Measurements from ENCODE around the gene ALLC.

The ALLC gene

DNA sequence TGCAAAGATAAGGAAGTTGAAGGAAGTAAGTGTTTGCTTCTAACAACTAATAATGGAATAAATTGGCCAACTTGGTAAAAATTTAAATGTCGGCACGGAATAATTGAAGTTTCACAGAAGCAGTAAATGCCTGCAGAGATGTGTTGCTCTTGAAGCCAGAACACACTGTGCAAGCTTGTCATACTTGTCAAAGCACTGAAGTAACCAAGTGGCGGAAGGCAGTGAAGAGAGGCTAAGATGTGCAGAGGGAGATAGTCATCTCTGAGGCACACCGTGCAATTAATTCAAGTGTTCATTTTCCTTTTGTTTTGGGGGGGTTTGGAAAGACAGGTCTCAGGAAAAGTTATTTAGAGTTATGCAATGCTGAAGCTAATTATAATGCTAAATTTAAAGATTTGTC, 50.6 kb downstream of the ALLC start:
- CTCF ChIA-PET, result interaction anchor here (0.6 kb wide), 1 partner anchor 838 kb away, joined by 3 read pairs; no protein-coding TSS in a partner anchor
- H3K27me3 Mint-ChIP-seq, result peaks cover 24% of the 10 kb centered on the region
- no peaks in the 10 kb centered on the region for H3K36me3 Mint-ChIP-seq
- no peak for DNase-seq
- no peak overlapping the region for H3K4me3 Mint-ChIP-seq
- no peaks in the 10 kb centered on the region for H3K4me1 Mint-ChIP-seq
- H3K9me3 Mint-ChIP-seq, result no peaks in the 10 kb centered on the region
- H3K27ac Mint-ChIP-seq, result no peak overlapping the region

DNA sequence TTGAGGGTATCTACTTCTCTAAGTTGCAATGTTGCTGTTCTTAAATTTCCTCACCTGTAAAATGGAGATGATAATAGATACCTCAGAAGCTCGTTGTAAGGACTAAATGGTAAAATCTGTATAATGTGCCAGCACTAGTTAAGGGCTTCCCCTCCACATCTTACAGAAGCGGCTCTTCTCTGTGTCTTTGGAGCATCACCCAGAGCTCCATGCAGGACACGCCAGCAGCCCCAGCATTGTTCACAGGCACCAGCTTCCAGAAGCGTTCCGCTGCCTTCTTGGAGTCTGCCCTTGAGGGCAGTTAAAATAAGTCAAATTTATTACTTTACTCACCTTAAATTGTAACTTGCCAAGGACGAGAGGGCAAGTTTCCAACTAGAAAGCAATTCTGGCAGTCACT, 51.2 kb downstream of the ALLC start:
- no peaks in the 10 kb centered on the region for H3K9me3 Mint-ChIP-seq
- no peak for DNase-seq
- CTCF ChIA-PET, result no interaction called here
- no peaks in the 10 kb centered on the region for H3K36me3 Mint-ChIP-seq
- peaks cover 21% of the 10 kb centered on the region for H3K27me3 Mint-ChIP-seq
- no peak overlapping the region for H3K27ac Mint-ChIP-seq
- H3K4me3 Mint-ChIP-seq, result no peak overlapping the region
- H3K4me1 Mint-ChIP-seq, result no peaks in the 10 kb centered on the region

DNA sequence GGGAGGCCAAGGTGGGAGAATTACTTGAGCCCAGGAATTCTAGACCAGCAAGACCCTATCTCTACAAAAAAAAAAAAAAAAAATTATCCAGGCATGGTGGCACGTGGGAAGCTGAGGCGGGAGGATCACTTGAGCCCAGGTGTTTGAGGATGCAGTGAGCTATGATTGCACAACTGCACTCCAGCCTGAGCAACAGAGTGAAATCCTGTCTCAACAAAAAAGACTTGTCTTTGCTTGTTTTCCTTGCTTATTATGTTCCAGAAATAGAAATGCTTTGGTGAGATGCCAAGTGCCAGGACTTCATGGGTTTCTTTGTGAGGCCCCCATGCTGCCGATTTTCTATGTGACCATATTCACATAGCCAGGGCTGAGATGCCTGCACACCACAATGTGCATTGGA, 54.4 kb downstream of the ALLC start:
- Mint-ChIP-seq H3K9me3 (no peaks in the 10 kb centered on the region), H3K36me3 (no peaks in the 10 kb centered on the region), H3K4me3 (no peak overlapping the region), H3K27ac (no peak overlapping the region), H3K4me1 (no peaks in the 10 kb centered on the region), H3K27me3 (peaks cover 12% of the 10 kb centered on the region)
- CTCF ChIA-PET, result no interaction called here
- no peak for DNase-seq

DNA sequence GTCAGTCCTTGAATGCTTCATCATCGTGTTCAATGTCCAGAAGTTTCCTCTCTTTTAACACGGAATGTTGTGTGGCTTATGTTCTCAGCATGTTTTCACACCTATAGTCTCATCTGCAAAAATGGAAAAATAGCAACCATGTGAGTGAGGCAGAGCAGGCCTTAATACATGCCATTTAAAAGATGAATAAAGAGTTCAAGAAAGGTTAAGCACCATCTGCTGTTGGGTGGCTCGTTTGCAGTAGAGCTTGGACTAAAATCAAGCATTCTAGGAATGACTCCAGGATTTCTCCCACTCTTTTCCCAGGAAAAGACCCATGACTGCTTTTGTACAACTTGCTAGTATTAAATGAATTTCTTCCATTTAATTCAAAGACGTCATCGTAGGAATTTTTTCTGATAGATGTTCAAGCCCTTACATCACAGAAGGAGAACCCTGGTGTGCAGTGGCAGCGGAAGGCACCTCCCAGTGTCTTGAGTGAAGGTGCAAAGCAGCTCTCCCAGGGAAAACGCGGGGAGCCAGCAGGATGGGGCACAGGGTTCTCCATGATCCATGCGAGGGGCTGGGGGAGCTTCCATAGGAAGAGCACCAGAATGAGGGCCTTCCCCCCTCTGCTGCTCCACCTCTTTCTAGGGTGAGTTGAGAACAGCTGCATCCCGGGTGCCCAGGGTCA, 55.0 kb downstream of the ALLC start:
- CTCF ChIA-PET, result interaction anchor here (0.9 kb wide), 1 partner anchor 10 kb away, joined by 3 read pairs; the partner anchor contains the start of gene DCDC2C
- Mint-ChIP-seq H3K9me3 (no peaks in the 10 kb centered on the region), H3K4me3 (no peak overlapping the region), H3K36me3 (no peaks in the 10 kb centered on the region), H3K27me3 (peaks cover 6% of the 10 kb centered on the region), H3K27ac (no peak overlapping the region), H3K4me1 (no peaks in the 10 kb centered on the region)
- no peak for DNase-seq

DNA sequence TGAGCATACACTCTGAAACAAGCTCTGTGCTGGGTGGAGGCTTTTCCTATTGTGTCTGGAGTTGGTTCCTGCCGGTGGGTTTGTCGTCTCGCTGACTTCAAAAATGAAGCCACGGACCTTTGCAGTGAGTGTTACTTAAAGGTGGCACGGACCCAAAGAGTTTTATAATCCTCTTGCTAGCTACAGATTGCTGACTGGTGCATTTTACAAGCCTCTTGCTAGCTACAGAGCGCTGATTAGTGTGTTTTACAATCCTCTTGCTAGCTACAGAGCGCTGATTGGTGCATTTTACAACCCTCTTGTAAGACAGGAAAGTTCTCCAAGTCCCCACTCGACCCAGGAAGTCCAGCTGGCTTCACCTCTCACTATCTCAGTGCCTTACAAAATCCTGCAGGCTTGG, 60.7 kb downstream of the ALLC start:
- Mint-ChIP-seq H3K4me3 (no peak overlapping the region), H3K9me3 (no peaks in the 10 kb centered on the region), H3K27me3 (no peaks in the 10 kb centered on the region), H3K36me3 (no peaks in the 10 kb centered on the region), H3K4me1 (no peaks in the 10 kb centered on the region), H3K27ac (no peak overlapping the region)
- CTCF ChIA-PET, result no interaction called here
- DNase-seq, result no peak

DNA sequence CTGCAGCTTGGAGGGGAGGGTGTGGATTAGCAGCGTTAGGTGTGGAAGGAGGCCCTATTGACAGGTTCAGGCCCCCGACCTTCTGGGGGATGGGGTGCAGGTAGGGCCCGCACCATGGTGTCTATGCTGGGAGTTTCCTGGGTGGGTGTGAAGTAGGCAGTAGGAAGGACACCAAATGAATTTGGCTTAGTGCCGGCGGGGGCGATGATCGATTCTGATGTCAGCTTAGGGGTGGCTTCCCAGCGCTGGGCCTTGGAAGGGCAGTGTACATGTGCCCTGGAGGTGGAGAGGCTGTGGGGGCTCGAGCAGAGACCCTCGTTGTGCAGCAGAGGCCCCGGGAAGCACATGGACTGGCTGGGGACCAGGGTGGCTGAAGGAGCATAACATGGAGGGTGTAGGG, 67.0 kb downstream of the ALLC start:
- no peaks in the 10 kb centered on the region for H3K36me3 Mint-ChIP-seq
- no peak for DNase-seq
- peaks cover 7% of the 10 kb centered on the region for H3K27me3 Mint-ChIP-seq
- no peaks in the 10 kb centered on the region for H3K4me1 Mint-ChIP-seq
- H3K9me3 Mint-ChIP-seq, result no peaks in the 10 kb centered on the region
- CTCF ChIA-PET, result no interaction called here
- H3K27ac Mint-ChIP-seq, result no peak overlapping the region
- H3K4me3 Mint-ChIP-seq, result no peak overlapping the region

DNA sequence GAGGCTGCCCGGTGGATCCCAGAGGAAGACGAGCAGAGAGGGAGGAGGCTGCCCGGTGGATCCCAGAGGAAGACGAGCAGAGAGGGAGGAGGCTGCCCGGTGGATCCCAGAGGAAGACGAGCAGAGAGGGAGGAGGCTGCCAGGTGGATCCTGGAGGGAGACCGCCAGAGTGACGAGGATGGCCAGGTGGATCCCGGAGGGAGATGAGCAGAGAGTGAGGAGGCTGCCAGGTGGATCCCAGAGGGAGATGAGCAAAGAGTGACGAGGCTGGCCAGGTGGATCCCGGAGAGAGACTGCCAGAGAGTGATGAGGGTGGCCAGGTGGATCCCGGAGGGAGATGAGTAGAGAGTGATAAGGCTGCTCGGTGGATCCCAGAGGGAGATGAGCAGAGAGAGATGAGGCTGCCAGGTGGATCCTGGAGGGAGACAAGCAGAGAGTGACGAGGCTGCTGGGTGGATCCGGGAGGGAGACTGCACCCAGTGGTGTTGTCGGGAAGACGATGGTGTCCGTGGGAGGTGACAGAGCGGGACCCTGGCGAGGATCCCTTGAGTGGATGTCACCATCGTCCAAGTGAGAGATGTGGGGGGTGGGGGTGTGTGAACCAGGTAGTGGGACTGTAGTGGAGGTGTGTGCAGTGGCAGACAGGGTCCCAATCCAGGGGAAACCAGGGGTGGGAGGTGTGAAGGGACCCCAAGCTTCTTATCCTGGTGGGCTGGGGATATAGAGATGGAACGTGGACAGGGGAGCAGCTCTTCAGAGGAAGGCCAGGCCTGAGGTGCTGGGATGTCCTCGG, 67.7 kb downstream of the ALLC start:
- Mint-ChIP-seq H3K4me1 (no peaks in the 10 kb centered on the region), H3K4me3 (no peak overlapping the region), H3K9me3 (no peaks in the 10 kb centered on the region), H3K27me3 (peaks cover 7% of the 10 kb centered on the region), H3K27ac (no peak overlapping the region), H3K36me3 (no peaks in the 10 kb centered on the region)
- CTCF ChIA-PET, result interaction anchor here (2.4 to 4.5 kb wide), 2 partner anchors 55 to 58 kb away, joined by 7 to 60 read pairs; no protein-coding TSS in a partner anchor
- DNase-seq, result no peak

DNA sequence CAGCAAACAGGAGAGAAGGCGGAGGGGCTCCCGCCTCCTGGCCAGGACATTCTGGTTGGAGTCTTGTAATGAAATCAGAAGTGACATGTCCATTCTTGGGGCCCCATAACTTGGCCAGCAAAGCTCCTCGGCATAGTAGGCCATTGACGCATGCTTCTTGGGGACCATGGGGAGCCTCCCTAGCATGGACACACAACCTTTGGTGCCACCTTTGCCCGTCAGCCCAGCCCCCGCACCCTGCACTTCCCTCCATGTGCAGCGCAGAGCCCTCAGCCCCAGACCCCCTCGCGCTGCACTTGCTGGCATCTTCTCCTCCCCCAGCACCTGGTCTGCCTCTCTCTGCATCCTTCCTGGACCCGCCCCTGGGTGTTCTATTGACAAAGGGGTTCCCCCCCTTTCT, 68.5 kb downstream of the ALLC start:
- H3K4me3 Mint-ChIP-seq, result no peak overlapping the region
- CTCF ChIA-PET, result interaction anchor here (0.6 to 4.5 kb wide), 5 partner anchors 35 to 822 kb away, joined by 3 to 60 read pairs (median 4); no protein-coding TSS in a partner anchor
- no peak for DNase-seq
- H3K27me3 Mint-ChIP-seq, result peaks cover 7% of the 10 kb centered on the region
- no peaks in the 10 kb centered on the region for H3K4me1 Mint-ChIP-seq
- H3K36me3 Mint-ChIP-seq, result no peaks in the 10 kb centered on the region
- H3K9me3 Mint-ChIP-seq, result no peaks in the 10 kb centered on the region
- no peak overlapping the region for H3K27ac Mint-ChIP-seq

DNA sequence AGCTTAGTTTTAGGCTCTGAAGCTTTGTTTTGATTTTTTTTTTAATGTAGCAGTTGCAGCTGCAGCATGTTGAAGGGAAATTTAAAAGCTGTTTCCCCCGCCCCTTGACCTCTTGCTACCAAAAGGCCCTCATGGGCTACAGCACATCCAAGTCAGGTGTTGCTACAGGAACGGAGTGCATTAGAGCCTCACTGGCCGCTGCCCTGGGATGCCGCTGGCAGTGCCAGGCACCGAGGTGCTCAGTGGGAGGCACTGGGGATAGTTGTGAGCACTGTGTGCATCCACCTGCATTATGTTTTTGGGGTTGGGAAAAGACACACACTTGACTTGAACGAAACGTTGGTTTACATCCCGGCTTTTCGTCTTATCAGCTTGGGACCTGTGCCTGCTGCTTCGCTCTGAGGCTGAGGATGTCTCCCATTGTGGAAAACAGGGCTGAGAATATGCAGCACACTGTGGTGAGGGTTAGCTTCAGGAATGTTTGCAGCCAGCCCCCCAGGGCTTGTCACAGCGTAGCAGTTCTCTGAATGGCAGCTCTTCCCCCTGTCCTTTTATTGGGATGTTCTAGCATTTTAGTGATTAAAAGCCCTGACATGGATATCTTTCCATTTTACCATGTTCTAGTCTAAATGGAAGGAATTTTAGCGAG, 69.5 kb downstream of the ALLC start:
- CTCF ChIA-PET, result interaction anchor here (0.6 to 4.5 kb wide), 16 partner anchors 13 to 821 kb away, joined by 3 to 60 read pairs (median 4); no protein-coding TSS in a partner anchor
- H3K36me3 Mint-ChIP-seq, result no peaks in the 10 kb centered on the region
- DNase-seq, result no peak
- no peaks in the 10 kb centered on the region for H3K9me3 Mint-ChIP-seq
- peaks cover 7% of the 10 kb centered on the region for H3K27me3 Mint-ChIP-seq
- H3K4me1 Mint-ChIP-seq, result no peaks in the 10 kb centered on the region
- no peak overlapping the region for H3K27ac Mint-ChIP-seq
- H3K4me3 Mint-ChIP-seq, result no peak overlapping the region

DNA sequence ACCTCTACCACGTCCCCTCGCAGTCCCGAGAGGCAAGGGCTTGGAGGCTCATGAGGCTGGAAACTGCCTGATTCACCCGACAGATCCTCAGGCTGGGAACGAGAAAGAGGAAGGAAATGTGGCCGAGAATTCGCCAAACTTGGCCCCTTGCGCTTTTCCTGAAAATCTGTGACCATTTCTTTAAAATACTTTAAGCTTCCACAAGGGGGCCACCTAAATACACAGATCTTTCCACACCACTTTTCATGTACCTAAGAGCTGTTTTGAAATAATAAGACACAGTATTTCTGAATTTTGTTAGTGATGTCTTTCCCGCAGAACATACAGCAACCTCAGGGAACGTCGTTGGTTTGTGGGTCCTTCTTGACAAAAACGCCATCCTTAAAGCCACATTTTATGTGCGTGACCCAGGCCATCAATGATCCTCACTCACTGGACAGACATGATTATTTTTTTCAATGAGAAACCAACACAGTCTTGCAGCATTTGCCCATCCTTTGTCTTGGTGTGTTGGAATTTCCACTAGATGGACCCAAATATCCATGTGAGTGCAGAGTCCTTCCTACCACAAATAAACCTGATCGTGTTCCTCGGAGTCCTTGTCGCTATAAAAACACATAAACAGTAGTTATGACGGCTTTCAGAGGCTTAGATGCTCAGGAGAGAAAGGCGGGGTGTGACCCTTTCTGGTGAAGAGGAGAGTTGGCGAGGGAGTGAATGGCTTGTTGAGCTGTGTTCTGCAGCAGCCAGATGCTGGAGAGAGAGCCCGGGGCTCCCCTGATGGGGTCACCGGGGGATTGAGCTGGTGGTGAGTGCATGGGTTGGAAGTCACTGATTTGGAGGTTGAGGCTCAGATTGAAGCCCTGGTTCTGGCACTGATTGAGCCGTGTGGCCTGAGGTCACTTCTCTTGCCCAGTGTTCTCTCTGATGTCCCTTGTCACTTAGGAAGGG, 70.4 kb downstream of the ALLC start:
- CTCF ChIA-PET, result interaction anchor here (0.7 to 4.5 kb wide), 16 partner anchors 12 to 371 kb away, joined by 3 to 60 read pairs (median 4); no protein-coding TSS in a partner anchor

DNA sequence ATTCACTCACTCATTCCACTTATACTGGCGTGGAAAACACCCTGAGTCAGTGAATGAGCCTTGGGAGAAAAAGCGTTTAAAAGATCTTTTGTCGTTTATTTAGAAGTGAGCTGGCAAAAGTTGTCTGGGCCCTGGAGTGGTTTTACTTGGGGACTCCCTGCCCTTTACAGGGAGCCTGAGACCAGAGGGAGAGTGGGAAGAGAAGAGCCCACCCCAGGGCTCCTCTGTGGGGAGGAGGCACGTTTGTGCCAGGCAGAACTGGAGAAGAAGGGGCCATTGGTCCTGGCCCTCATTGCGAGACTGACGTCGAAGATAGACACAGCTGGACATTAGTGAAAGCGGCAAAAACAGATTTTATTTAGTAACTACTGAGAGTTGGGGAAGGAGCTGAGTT, 71.1 kb downstream of the ALLC start:
- DNase-seq, result no peak
- Mint-ChIP-seq H3K27ac (no peak overlapping the region), H3K9me3 (no peaks in the 10 kb centered on the region), H3K27me3 (peaks cover 7% of the 10 kb centered on the region), H3K4me3 (no peak overlapping the region), H3K4me1 (no peaks in the 10 kb centered on the region), H3K36me3 (no peaks in the 10 kb centered on the region)
- CTCF ChIA-PET, result interaction anchor here (2.0 to 4.5 kb wide), 4 partner anchors 11 to 96 kb away, joined by 5 to 60 read pairs (median 8); no protein-coding TSS in a partner anchor

More for the DNA sequence above, 70.4 kb downstream of the ALLC start:
- H3K36me3 Mint-ChIP-seq, result no peaks in the 10 kb centered on the region
- H3K27me3 Mint-ChIP-seq, result peaks cover 7% of the 10 kb centered on the region
- H3K9me3 Mint-ChIP-seq, result no peaks in the 10 kb centered on the region
- H3K4me1 Mint-ChIP-seq, result no peaks in the 10 kb centered on the region
- H3K27ac Mint-ChIP-seq, result no peak overlapping the region
- DNase-seq, result no peak
- no peak overlapping the region for H3K4me3 Mint-ChIP-seq

DNA sequence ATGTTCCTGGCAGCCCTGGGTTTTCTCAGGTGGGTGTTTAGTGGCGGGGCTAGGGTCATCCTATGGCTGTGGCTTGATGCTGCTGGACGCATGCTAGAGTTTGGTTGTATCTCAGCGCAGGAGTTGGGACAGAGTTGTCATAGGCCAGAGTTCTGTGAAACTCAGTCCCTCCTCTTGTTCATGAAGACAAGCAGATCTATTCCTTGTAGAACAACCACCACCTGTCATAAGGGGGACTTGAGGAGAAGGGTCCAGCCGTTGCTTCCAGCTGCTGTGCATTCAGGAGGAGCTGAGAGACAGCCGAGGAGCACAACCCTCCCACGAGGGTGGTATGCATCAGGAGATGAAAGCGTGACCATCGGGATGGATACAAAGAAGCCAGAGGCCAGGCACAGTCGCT, 71.8 kb downstream of the ALLC start:
- Mint-ChIP-seq H3K4me1 (no peaks in the 10 kb centered on the region), H3K4me3 (no peak overlapping the region), H3K9me3 (no peaks in the 10 kb centered on the region), H3K27me3 (peaks cover 7% of the 10 kb centered on the region), H3K36me3 (no peaks in the 10 kb centered on the region), H3K27ac (no peak overlapping the region)
- CTCF ChIA-PET, result interaction anchor here (2.0 to 4.5 kb wide), 2 partner anchors 10 to 51 kb away, joined by 5 to 60 read pairs; no protein-coding TSS in a partner anchor
- no peak for DNase-seq

DNA sequence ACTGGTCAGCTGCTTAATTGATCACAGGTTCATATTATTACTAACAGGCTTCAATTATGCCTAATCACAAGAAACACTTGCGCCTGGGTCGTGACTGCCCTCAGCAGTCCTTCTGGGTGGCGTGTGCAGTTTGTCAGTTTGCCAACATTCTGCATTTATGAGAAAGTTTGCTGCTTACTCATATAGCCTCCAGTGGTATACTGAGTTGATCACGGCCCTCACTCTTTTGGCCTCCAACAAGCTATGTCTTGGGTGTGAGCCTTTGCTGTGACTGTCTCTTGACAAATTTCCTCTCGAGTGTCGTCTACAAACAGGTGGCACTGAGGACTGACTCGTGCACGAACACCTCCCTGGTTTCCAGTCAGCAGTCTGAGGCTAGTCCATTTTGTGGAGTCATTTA, 72.6 kb downstream of the ALLC start:
- Mint-ChIP-seq H3K27ac (no peak overlapping the region), H3K4me1 (no peaks in the 10 kb centered on the region), H3K4me3 (no peak overlapping the region), H3K9me3 (no peaks in the 10 kb centered on the region), H3K36me3 (no peaks in the 10 kb centered on the region), H3K27me3 (peaks cover 6% of the 10 kb centered on the region)
- CTCF ChIA-PET, result interaction anchor here (0.6 to 2.1 kb wide), 3 partner anchors 49 to 71 kb away, joined by 3 to 11 read pairs (median 3); no protein-coding TSS in a partner anchor
- no peak for DNase-seq

Data from activated naive CD4-positive, alpha-beta T cell treated with anti-CD3 and anti-CD28 coated beads, Interleukin-2, amount 10 ng/mL, durations not matched to agents 7 days and 5 days (primary cell).